Activated CD4-positive, alpha-beta T cell treated with anti-CD3 and anti-CD28 coated beads, Interleukin-2, Interleukin-4, amounts not matched to agents 100 ng/mL and 50 ng/mL, durations not matched to agents 16 hours and 8 hours (primary cell): ENCODE measurements around the gene CCDC158.
"Not testable (repeated sequence)": the region's sequence is repeated elsewhere in the genome, so short reads cannot be mapped to it uniquely, and the experiment has no call there.

ENCODE experiments used
- DNase-seq: peaks from one replicate; pipeline ENCODE4 v3.0.0-alpha.2; 2020; ENCODE audit warnings: low spot score

Gene CCDC158

DNA sequence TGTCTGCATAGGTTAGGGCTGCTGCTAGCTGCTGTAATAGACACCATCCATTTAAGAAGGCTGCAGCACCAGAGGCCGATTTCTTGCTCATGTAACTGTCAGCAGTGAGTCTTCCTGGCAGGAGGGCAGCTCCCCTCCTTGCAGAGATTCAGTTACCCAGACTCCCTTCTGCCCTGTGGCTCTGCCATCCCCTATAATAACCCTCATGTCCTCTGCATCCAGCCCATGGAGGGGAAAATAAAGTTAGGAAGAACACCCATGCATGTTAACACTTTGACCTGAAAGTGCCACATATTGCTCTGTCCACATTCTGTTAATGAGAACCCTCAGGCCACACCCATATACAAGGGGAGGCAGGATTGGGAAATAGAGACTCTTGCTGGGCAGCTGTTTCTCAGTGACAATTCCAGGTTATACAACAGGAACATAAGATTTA, 109.0 kb downstream of the CCDC158 start:
- no peak for DNase-seq

- no peak for DNase-seq
Measured at GRCh38 chr4:76310683-76311082, 110.3 kb downstream of the CCDC158 start.

GRCh38 chr4:76309939-76310550, 110.9 kb downstream of the CCDC158 start:
- DNase-seq = no peak

DNA sequence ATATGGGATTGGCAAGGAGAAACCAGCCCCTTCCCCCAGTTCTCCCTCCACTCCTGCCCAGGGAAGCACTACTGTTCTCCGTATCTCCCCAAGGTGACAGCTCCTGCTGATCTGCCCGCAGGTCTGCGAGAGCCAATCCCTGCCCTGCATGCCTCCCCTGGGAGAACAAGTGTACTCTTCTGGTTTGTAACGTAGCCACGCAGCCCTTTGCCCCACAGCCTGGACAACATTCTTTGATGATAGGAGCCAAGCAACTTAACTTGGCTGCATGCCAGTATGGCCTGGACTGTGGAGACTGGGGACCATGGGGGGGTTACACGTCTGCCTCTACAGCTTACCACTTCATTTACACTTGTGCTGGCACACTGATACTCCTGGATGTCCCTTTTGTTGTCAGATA, 112.4 kb downstream of the CCDC158 start:
- DNase-seq = no peak

DNA sequence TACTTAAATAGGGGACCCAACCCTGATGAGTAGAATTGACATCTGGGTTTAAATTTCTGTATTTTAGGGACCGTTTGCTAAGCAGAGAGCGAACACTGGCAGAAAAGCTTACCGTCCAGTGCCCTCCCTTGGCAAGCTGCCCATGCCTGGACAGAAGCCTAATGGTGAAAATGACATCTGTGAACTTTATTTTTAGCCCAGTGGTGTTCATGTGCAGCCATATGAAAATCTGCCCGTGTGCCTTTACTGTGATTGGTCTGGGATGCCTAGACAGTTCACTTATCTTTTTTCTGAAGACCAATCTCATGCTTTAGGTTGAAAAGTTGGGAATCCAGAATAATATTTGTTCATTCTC, 113.3 kb downstream of the CCDC158 start:
- DNase-seq = no peak

DNA sequence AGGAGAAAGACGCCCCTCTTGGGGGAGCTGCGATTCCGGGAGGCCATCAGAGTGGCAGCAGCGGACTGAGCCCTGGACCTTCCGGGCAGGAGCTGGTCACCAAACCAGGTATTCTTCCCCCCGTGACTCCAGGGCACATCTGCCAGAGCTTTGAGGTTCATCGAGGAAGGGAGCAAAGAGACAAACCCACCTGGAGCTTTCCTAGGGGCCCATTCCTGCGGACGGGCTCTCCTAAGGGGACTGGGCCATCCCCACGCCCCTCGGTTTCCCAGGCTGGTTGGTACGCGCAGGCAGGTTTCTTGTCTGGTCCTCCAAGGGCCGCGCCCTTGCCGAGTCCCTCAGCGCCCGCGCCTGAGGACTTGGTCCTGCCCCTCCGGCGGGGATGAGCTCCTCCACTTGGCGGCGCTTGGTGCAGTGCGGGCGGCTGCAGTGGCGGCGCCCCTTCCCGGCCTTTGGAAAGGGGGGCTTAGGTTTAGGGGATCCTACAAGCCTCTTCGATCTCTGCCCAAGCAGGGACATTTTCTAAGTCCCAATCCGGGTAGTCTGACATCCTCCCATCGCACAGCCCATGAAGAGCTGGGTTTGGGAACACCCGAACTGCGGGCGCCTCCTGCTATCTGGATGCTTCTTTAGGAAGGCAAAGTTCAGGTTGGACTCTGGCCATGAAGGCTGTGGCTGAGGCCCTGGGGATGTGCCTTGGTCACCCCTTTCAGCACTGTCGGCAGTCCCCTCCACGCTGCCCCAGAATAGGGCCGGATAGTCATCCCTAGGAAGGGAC, 113.9 kb downstream of the CCDC158 start:
- peak; percentile 24 for DNase-seq

DNA sequence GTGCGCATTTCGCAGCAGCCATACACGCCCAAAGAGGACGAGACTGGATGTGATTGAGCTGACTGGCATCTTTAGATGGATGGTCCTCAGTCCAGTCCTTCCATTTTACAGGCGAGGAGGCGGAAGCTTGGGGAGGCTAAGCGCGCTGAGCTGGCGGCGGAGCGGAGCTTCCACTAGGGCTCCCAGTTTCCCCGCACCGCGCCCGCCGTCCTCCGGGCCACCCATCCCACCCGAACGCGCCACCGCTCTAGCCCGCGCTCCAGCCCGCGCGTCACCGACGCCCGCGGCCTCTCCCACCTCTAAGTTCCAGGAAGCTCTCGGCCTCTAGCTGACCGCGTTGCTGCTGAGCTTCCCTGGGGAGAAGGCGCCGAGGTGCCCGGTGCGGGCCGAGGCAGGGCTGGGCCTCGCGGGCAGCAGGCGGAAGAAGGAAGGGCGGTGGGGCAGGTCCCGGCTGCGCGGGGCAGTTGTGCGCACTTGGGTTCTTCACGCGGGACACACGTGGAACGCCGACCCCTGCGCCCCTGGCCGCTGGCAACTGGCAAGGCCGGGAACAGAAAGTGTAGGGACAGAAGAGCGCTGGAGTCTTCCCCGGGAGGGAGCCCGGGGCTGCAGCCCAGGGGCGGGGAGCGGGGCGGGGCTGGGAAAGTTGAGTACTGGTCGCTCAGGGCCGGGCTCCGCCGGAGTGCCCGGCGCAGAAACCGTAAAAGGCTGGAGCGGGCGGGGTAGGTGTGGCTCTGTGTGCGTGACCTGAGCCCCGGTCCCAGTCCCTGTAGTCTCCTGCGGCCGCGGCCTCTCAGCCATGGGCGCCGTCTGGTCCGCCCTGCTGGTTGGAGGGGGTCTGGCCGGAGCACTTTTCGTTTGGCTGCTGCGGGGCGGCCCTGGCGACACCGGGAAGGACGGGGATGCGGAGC, 114.7 kb downstream of the CCDC158 start, which contains the start of gene STBD1:
STBD1 (plus strand) TSS at position 763 of the 911 bp plus-strand sequence; CDS start at position 800, 37 bp downstream.
- DNase-seq = peak; percentile 38

- DNase-seq = peak; percentile 71
Measured at GRCh38 chr4:76305033-76305687, 115.8 kb downstream of the CCDC158 start.

- no peak for DNase-seq
Measured at GRCh38 chr4:76302826-76303438, 118.0 kb downstream of the CCDC158 start.

- no peak for DNase-seq
Measured at GRCh38 chr4:76301775-76302162, 119.2 kb downstream of the CCDC158 start.

- DNase-seq = peak; percentile 90
Measured at GRCh38 chr4:76301068-76301774, 119.7 kb downstream of the CCDC158 start.

DNA sequence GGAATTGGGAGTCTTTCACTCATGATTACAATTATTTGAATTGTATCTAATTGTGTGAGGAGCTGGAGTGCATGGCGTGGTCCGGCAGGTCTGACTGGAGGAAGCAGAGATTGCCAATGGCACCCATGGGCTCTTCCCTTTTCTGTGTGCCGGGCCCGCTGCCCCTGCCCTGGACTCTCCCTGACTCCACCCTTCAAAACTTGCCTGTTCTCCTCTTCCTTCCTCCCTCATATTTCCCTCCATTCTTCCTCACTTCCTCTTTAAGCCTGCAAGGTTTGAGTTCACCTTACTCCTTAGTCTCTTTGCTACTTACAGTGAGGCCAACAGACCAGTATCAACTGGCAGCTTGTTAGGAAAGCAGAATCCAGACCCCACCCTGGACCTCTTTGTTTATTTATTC, 120.9 kb downstream of the CCDC158 start:
- no peak for DNase-seq

GRCh38 chr4:76298227-76298626, 122.7 kb downstream of the CCDC158 start:
- DNase-seq = no peak

GRCh38 chr4:76296286-76296820, 124.6 kb downstream of the CCDC158 start:
- DNase-seq = no peak

- no peak for DNase-seq
Measured at GRCh38 chr4:76293772-76294171, 127.2 kb downstream of the CCDC158 start.

GRCh38 chr4:76292730-76293129, 128.2 kb downstream of the CCDC158 start:
- no peak for DNase-seq

DNA sequence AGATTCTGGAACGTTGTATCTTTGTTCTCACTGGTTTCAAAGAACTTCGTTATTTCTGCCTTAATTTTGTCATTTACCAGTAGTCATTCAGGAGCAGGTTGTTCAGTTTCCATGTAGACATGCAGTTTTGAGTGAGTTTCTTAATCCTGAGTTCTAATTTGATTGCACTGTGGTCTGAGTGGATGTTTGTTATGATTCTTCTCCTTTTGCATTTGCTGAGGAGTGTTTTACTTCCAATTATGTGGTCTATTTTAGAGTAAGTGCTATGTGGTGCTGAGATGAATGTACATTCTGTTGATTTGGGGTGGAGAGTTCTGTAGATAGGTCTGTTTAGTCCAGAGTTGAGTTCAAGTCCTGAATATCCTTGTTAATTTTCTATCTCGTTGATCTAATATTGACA, 133.1 kb downstream of the CCDC158 start:
- DNase-seq = peak; percentile 37

DNA sequence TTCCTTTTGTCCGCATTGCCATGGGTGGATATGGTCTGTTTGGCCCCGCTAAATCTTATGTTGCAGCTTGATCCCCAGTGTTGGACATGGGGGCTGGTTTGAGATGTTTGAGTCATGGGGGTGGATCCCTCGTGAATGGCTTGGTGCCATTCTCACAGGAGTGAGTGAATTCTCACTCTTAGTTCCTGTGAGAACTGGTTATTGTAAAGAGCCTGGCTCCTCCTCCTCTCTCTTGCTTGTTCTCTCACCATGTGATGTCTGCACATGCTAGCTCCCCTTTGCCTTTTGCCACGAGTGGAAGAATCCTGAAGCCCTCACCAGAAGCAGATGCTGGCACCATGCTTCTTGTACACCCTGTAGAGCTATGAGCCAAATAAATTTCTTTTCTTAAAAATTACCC, 137.0 kb downstream of the CCDC158 start:
- no peak for DNase-seq

DNA sequence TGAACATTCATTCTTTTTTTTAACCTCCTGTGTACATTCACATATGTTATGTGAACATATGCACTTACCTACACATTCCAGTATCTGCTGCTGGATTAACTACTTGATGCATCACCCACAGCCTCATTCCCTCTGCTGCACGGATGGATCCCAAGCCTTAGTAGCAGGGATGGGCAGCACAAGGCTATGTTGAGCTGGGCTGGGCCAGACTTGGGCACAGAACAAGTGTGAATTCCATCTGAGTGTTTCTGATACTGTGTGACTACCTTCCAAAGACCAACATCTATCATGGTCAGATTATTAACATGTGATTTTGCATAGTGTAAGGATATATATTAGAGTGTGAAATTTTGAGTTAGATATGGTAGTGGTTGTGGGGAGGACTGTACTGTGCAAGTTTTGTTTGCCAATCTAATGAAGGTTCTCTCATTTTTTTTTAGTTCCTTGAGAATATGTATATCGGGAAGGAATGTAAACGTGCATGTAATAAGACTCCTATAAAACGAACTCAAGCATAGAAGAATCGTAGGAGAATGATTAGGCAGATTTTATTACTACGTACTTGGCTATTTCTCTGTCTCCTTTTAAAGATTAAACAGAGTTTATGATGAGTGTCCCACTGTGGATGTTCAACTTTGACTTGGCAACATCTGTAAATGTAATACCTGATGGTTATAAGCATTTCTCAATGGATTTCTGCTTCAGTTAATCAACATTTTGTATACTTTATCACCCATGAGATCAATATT, 137.8 kb downstream of the CCDC158 start:
- no peak for DNase-seq

DNA sequence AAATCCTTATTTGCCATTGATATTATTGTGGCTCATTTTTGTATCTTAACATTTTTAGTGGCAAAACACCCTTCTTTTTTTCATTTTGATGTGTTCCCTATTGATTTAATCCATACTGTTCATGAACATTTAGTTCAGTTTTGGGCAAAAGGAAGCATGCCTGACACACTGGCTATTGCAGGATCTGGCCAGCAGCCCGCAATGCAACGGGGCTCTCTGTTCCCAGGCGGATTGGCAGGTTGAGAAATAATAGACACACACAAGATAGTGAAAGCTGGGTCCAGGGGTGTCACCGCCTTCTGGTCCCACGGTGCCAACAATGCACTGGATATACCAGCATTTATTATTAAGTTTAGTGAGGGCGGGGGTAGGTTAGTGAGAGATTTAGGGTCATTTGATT, 139.3 kb downstream of the CCDC158 start:
- DNase-seq = not testable (repeated sequence)
